HG03342 (cell line): ENCODE measurements around the gene AGO4.
"Not testable (repeated sequence)": the region's sequence is repeated elsewhere in the genome, so short reads cannot be mapped to it uniquely, and the experiment has no call there.

ENCODE experiments used
- ATAC-seq: cut with Tn5 transposase; IDR thresholded peaks from one replicate; pipeline ENCODE4 v1.9.1; 2021; ENCODE audit warnings: mild to moderate bottlenecking, moderate library complexity; ENCODE audit not compliant: unreplicated experiment

The AGO4 gene

GRCh38 chr1:35807614-35808449 lies at the start of gene AGO4:
TSS of gene AGO4 (plus strand) at chr1:35808016. CDS start at chr1:35808417, 401 bp downstream.
- ATAC-seq, result no peak

- no peak for ATAC-seq
Observed at GRCh38 chr1:35762141-35762540, 45.7 kb upstream of the AGO4 start.

- no peak for ATAC-seq
Observed at GRCh38 chr1:35763201-35763600, 44.6 kb upstream of the AGO4 start.

GRCh38 chr1:35764283-35764682 lies 43.5 kb upstream of the AGO4 start:
- ATAC-seq, result no peak

- ATAC-seq, result no peak
Observed at GRCh38 chr1:35768350-35769187, 39.2 kb upstream of the AGO4 start.

- ATAC-seq, result peak; percentile 76
Observed at GRCh38 chr1:35769188-35769758, 38.5 kb upstream of the AGO4 start.

- ATAC-seq, result no peak
Observed at GRCh38 chr1:35773711-35774110, 34.1 kb upstream of the AGO4 start.

GRCh38 chr1:35776172-35776571 lies 31.6 kb upstream of the AGO4 start:
- not testable (repeated sequence) for ATAC-seq

GRCh38 chr1:35777109-35777508 lies 30.7 kb upstream of the AGO4 start:
- no peak for ATAC-seq

GRCh38 chr1:35783055-35783583 lies 24.7 kb upstream of the AGO4 start:
- no peak for ATAC-seq

GRCh38 chr1:35784364-35784763 lies 23.5 kb upstream of the AGO4 start:
- not testable (repeated sequence) for ATAC-seq

GRCh38 chr1:35788139-35788538 lies 19.7 kb upstream of the AGO4 start:
- ATAC-seq, result no peak

- no peak for ATAC-seq
Observed at GRCh38 chr1:35790670-35791069, 17.1 kb upstream of the AGO4 start.

GRCh38 chr1:35795295-35795694 lies 12.5 kb upstream of the AGO4 start:
- no peak for ATAC-seq

GRCh38 chr1:35797380-35797779 lies 10.4 kb upstream of the AGO4 start:
- no peak for ATAC-seq

- ATAC-seq, result not testable (repeated sequence)
Observed at GRCh38 chr1:35798019-35798418, 9.8 kb upstream of the AGO4 start.

- ATAC-seq, result not testable (repeated sequence)
Observed at GRCh38 chr1:35800167-35800887, 7.5 kb upstream of the AGO4 start.

GRCh38 chr1:35808450-35809113 lies 766 bp downstream of the AGO4 start:
- ATAC-seq, result no peak

- no peak for ATAC-seq
Observed at GRCh38 chr1:35809114-35810095, 1.6 kb downstream of the AGO4 start.
